HG02970 (cell line): ENCODE data around the gene GNB5.

Experiments
- ATAC-seq: cut with Tn5 transposase; IDR thresholded peaks from one replicate; pipeline ENCODE4 v1.9.1; 2021; ENCODE audit warnings: mild to moderate bottlenecking, moderate library complexity, moderate number of reproducible peaks; ENCODE audit not compliant: unreplicated experiment, low FRiP score

The GNB5 gene

GRCh38 chr15:52071570-52071969, 119.6 kb downstream of the GNB5 start:
- ATAC-seq = no peak

- no peak for ATAC-seq
Observed at GRCh38 chr15:52069559-52069958, 121.6 kb downstream of the GNB5 start.

- ATAC-seq = no peak
Observed at GRCh38 chr15:52068004-52068615, 123.1 kb downstream of the GNB5 start.

GRCh38 chr15:52067545-52067926, 123.7 kb downstream of the GNB5 start:
- ATAC-seq = no peak

- no peak for ATAC-seq
Observed at GRCh38 chr15:52066842-52067544, 124.2 kb downstream of the GNB5 start.
